HUES64 (cell line): ENCODE results near the gene CTNNBIP1.

Source experiments
- H3K27ac ChIP-seq: 2 replicates; pipeline ENCODE4 v1.7.0; 2013; ENCODE audit warnings: low read depth, low read length, inconsistent platforms
- H3K27me3 ChIP-seq: 2 replicates; pipeline ENCODE4 v1.6.1; 2013; ENCODE audit warnings: mild to moderate bottlenecking, low read length; ENCODE audit not compliant: insufficient read depth
- H3K36me3 ChIP-seq: 2 replicates; pipeline ENCODE4 v1.6.1; 2013; ENCODE audit warnings: mild to moderate bottlenecking, low read length; ENCODE audit not compliant: insufficient read depth
- H3K4me1 ChIP-seq: 2 replicates; pipeline ENCODE4 v1.6.1; 2013; ENCODE audit warnings: mild to moderate bottlenecking, low read length, moderate library complexity; ENCODE audit not compliant: insufficient read depth
- H3K4me3 ChIP-seq: 2 replicates; pipeline ENCODE4 v1.5.1; 2013; ENCODE audit warnings: mild to moderate bottlenecking, low read length, moderate library complexity
- H3K9ac ChIP-seq: 2 replicates; pipeline ENCODE4 v1.6.1; 2013; ENCODE audit warnings: mild to moderate bottlenecking, low read depth, low read length
- H3K9me3 ChIP-seq: 2 replicates; pipeline ENCODE4 v1.6.1; 2013; ENCODE audit warnings: low read depth, low read length; ENCODE audit not compliant: insufficient read depth
- WGBS: fragments of 150-250, 120-280 bp; methylation state at CpG from one replicate; pipeline ENCODE4 v1.1.7; 2013; ENCODE audit warnings: missing lambda C conversion rate; 5-methylcytosine and 5-hydroxymethylcytosine counted together

CTNNBIP1 gene

DNA sequence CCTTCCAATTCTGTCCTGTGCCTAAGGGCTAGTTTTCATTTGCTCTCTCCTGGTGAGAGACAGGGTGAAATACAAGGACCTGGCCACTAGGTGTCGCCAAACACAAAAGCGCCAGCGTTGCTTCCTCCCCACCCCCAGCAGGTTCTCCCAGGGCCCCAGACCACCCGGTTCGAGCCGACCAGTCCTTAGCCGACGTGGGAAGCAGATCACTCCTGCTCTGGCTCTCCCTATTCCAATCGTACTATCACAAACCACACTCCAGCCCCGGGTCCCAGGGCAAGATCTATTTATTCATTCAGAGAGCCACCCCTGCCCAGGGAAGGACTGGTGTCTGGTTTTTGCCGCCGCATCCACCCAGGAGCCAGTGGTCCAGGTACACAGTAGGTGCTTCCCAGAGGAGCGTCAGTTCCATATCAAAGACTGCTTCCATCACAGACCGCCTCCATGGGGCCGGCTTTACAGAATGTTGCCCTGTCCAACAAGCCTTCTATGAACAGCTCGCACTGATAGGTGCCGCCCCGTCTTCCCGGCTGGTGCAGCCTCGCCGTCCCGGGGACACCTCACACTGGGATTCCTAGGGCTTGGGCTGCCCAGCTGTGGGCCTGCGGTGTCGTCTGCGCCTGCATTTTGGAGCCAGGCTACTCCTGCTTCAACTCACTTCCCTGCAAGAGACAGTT lies 35.0 kb downstream of the CTNNBIP1 start:
- WGBS, result 43% methylated on average over 25 of the region's 25 CpGs
- Histone ChIP-seq H3K27ac (no peak overlapping the region), H3K9ac (no peak overlapping the region), H3K4me1 (peaks cover 8% of the 10 kb centered on the region; the same call in 1 of the 2 replicates), H3K36me3 (no peaks in the 10 kb centered on the region), H3K27me3 (no peaks in the 10 kb centered on the region), H3K9me3 (no peaks in the 10 kb centered on the region), H3K4me3 (peak overlapping the region; percentile 32)

GRCh38 chr1:9874412-9874811 lies 35.7 kb downstream of the CTNNBIP1 start:
- Histone ChIP-seq H3K27ac (no peak overlapping the region), H3K4me1 (peaks cover 8% of the 10 kb centered on the region; the same call in 1 of the 2 replicates), H3K9ac (no peak overlapping the region), H3K9me3 (no peaks in the 10 kb centered on the region), H3K4me3 (no peak overlapping the region), H3K36me3 (no peaks in the 10 kb centered on the region), H3K27me3 (no peaks in the 10 kb centered on the region)
- 87% methylated on average over 3 of the region's 3 CpGs for WGBS

DNA sequence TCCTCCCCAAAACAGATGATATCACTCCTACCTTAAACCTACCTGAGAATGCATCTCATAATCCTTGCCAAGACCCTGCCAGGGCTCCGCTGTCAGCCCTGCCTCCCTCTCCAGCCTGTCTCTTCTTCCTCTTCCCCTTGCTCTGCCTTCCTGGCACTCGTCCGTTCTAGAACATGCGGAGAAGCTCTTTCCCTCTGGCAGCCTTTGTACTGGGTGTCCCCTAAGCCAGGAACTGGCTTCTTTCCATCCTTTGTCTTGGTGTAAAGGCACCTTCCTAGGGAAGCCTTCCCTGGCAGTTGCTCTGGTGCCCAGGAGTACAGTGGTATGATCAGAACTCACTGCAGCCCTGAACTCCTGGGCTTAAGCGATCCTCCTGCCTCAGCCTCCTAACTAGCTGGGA lies 36.1 kb downstream of the CTNNBIP1 start:
- Histone ChIP-seq H3K36me3 (no peaks in the 10 kb centered on the region; the same call in 1 of the 2 replicates), H3K4me3 (no peak overlapping the region), H3K27ac (no peak overlapping the region), H3K9ac (no peak overlapping the region), H3K27me3 (no peaks in the 10 kb centered on the region), H3K4me1 (peaks cover 8% of the 10 kb centered on the region; the same call in 1 of the 2 replicates), H3K9me3 (no peaks in the 10 kb centered on the region)
- 98% methylated on average over 5 of the region's 5 CpGs for WGBS

GRCh38 chr1:9873385-9873784 lies 36.7 kb downstream of the CTNNBIP1 start:
- H3K9me3 ChIP-seq, result no peaks in the 10 kb centered on the region
- no peaks in the 10 kb centered on the region for H3K27me3 ChIP-seq
- no peak overlapping the region for H3K27ac ChIP-seq
- no peak overlapping the region for H3K9ac ChIP-seq
- no peak overlapping the region for H3K4me3 ChIP-seq
- 92% methylated on average over 5 of the region's 5 CpGs for WGBS
- no peaks in the 10 kb centered on the region; the same call in 1 of the 2 replicates for H3K36me3 ChIP-seq
- peaks cover 8% of the 10 kb centered on the region; the same call in 1 of the 2 replicates for H3K4me1 ChIP-seq

- no peaks in the 10 kb centered on the region for H3K27me3 ChIP-seq
- no peaks in the 10 kb centered on the region; the same call in 1 of the 2 replicates for H3K36me3 ChIP-seq
- H3K9me3 ChIP-seq, result no peaks in the 10 kb centered on the region
- H3K27ac ChIP-seq, result no peak overlapping the region
- peak overlapping the region; percentile 14; the same call in 1 of the 2 replicates for H3K9ac ChIP-seq
- H3K4me3 ChIP-seq, result no peak overlapping the region
- 84% methylated on average over 11 of the region's 11 CpGs for WGBS
- H3K4me1 ChIP-seq, result peaks cover 8% of the 10 kb centered on the region; the same call in 1 of the 2 replicates
These were observed 37.5 kb downstream of the CTNNBIP1 start for GRCh38 chr1:9872430-9873165.

- Histone ChIP-seq H3K4me3 (no peak overlapping the region), H3K27me3 (no peaks in the 10 kb centered on the region), H3K27ac (no peak overlapping the region), H3K9me3 (no peaks in the 10 kb centered on the region), H3K9ac (0 out of 2 replicates have a peak overlapping the region, but pooled peaks have one; percentile 14), H3K36me3 (no peaks in the 10 kb centered on the region; the same call in 1 of the 2 replicates), H3K4me1 (peaks cover 8% of the 10 kb centered on the region; the same call in 1 of the 2 replicates)
- WGBS, result 73% methylated on average over 20 of the region's 20 CpGs
These were observed 38.2 kb downstream of the CTNNBIP1 start for GRCh38 chr1:9871707-9872425.

- no peaks in the 10 kb centered on the region for H3K9me3 ChIP-seq
- peaks cover 8% of the 10 kb centered on the region; the same call in 1 of the 2 replicates for H3K4me1 ChIP-seq
- WGBS, result 91% methylated on average over 9 of the region's 9 CpGs
- no peak overlapping the region for H3K9ac ChIP-seq
- H3K27ac ChIP-seq, result no peak overlapping the region
- H3K27me3 ChIP-seq, result no peaks in the 10 kb centered on the region
- H3K36me3 ChIP-seq, result no peaks in the 10 kb centered on the region; the same call in 1 of the 2 replicates
- H3K4me3 ChIP-seq, result no peak overlapping the region
These were observed 39.0 kb downstream of the CTNNBIP1 start for GRCh38 chr1:9871021-9871420.

GRCh38 chr1:9870572-9870971 lies 39.5 kb downstream of the CTNNBIP1 start:
- Histone ChIP-seq H3K4me3 (no peak overlapping the region), H3K36me3 (no peaks in the 10 kb centered on the region; the same call in 1 of the 2 replicates), H3K4me1 (peaks cover 6% of the 10 kb centered on the region; the same call in 1 of the 2 replicates), H3K9me3 (no peaks in the 10 kb centered on the region), H3K27me3 (no peaks in the 10 kb centered on the region), H3K27ac (no peak overlapping the region), H3K9ac (no peak overlapping the region)
- WGBS, result 96% methylated on average over 4 of the region's 4 CpGs

DNA sequence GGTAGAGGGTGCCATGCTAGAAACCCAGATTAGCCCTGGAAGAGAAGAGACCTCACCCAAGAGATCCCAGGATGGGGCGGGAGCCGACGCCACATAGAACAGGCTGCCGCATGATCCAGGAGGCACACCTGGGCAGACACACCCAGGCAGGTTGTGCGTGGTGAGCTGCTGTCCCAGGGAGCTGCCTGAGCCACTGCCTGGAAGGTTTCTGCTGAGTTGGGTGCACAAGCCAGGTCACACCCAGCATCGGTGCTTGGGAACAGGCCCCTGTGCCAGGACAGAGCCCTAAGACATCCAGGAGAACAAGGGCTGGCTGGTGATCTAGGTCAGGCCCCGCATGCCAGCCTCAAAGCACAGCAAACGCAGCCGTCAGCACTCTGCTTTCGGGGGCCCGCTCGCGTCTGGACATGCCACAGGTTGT lies 40.2 kb downstream of the CTNNBIP1 start:
- H3K4me1 ChIP-seq, result no peaks in the 10 kb centered on the region
- H3K9me3 ChIP-seq, result no peaks in the 10 kb centered on the region
- no peaks in the 10 kb centered on the region; the same call in 1 of the 2 replicates for H3K36me3 ChIP-seq
- H3K27ac ChIP-seq, result no peak overlapping the region
- H3K4me3 ChIP-seq, result no peak overlapping the region
- no peaks in the 10 kb centered on the region for H3K27me3 ChIP-seq
- H3K9ac ChIP-seq, result no peak overlapping the region
- 89% methylated on average over 13 of the region's 13 CpGs for WGBS

- H3K4me3 ChIP-seq, result no peak overlapping the region
- no peak overlapping the region for H3K9ac ChIP-seq
- WGBS, result 92% methylated on average over 3 of the region's 3 CpGs
- no peak overlapping the region for H3K27ac ChIP-seq
- no peaks in the 10 kb centered on the region for H3K27me3 ChIP-seq
- H3K9me3 ChIP-seq, result no peaks in the 10 kb centered on the region
- H3K36me3 ChIP-seq, result no peaks in the 10 kb centered on the region; the same call in 1 of the 2 replicates
- no peaks in the 10 kb centered on the region for H3K4me1 ChIP-seq
These were observed 41.9 kb downstream of the CTNNBIP1 start for GRCh38 chr1:9868244-9868590.
